HepG2 (cell line): Measurements from ENCODE around the gene GYS1. TPM values are rescaled to one million over a fixed set of nuclear protein-coding genes. Genes with fewer than 3 reads are reported as not detected.

Experiments
- GABPA ChIP-seq, 2 experiments: IDR thresholded peaks; 2 replicates each; pipeline ENCODE4 v1.6.1; 2011 to 2016; ENCODE audit warnings: low read depth in 2 of 2, low read length in 1 of 2, missing biosample characterization in 1 of 2, missing genetic modification characterization in 1 of 2
- HMGA1 ChIP-seq: sonication (generic); formaldehyde crosslinking; conservative IDR thresholded peaks from 2 replicates; pipeline ENCODE4 v1.4.0; 2020; ENCODE audit warnings: missing genetic modification reagents
- HNRNPUL1 ChIP-seq: fragments of 200-400 bp; formaldehyde crosslinking; IDR thresholded peaks from 2 replicates; pipeline ENCODE4 v1.6.1; 2017; ENCODE audit warnings: low read depth, mild to moderate bottlenecking, low read length, moderate library complexity
- NKX3-1 ChIP-seq: sonication (generic); formaldehyde crosslinking; IDR thresholded peaks from 2 replicates; pipeline ENCODE4 v1.5.0; 2020; ENCODE audit warnings: missing genetic modification reagents
- NR2F6 ChIP-seq, 2 experiments: IDR thresholded peaks; 2 replicates each; pipeline ENCODE4 v1.6.1; 2016; ENCODE audit warnings: antibody characterized with exemption in 1 of 2, mild to moderate bottlenecking in 1 of 2
- NRL ChIP-seq: sonication (generic); formaldehyde crosslinking; IDR thresholded peaks from 2 replicates; pipeline ENCODE4 v1.5.0; 2020; ENCODE audit warnings: missing genetic modification reagents, mild to moderate bottlenecking, moderate library complexity, borderline replicate concordance
- POLR2G ChIP-seq: fragments of 200-400 bp; formaldehyde crosslinking; IDR thresholded peaks from 2 replicates; pipeline ENCODE4 v1.6.1; 2018; ENCODE audit warnings: mild to moderate bottlenecking, low read depth, low read length, moderate library complexity
- RAD21 ChIP-seq: fragments of 450-650 bp; formaldehyde crosslinking; IDR thresholded peaks from 2 replicates; pipeline ENCODE4 v1.5.0; 2020; ENCODE audit warnings: mild to moderate bottlenecking
- SMARCC2 ChIP-seq: fragments of 450-650 bp; IDR thresholded peaks from 2 replicates; pipeline ENCODE4 v1.6.1; 2017; ENCODE audit warnings: antibody characterized with exemption, mild to moderate bottlenecking
- SOX6 ChIP-seq, 2 experiments: fragments of 450-650 bp in 1 of 2; sonication (generic) in 1 of 2; formaldehyde crosslinking in 1 of 2; IDR thresholded peaks; 2 replicates each; pipeline versions ENCODE4 v1.4.0 to v1.6.1; 2017 to 2020; ENCODE audit warnings: antibody characterized with exemption in 1 of 2, mild to moderate bottlenecking in 1 of 2, missing genetic modification reagents in 1 of 2
- TOPORS ChIP-seq: sonication (generic); formaldehyde crosslinking; IDR thresholded peaks from 2 replicates; pipeline ENCODE4 v1.8.0; 2023; ENCODE audit warnings: mild to moderate bottlenecking, missing genetic modification reagents
- ZBTB26 ChIP-seq: IDR thresholded peaks from 2 replicates; pipeline ENCODE4 v1.6.1; 2016; ENCODE audit warnings: missing compliant biosample characterization, missing genetic modification reagents, borderline replicate concordance
- ZNF274 ChIP-seq: sonication (generic); formaldehyde crosslinking; IDR thresholded peaks from 2 replicates; pipeline ENCODE4 v1.5.1; 2020; ENCODE audit warnings: mild to moderate bottlenecking, missing genetic modification reagents
- ZNF414 ChIP-seq: sonication (generic); formaldehyde crosslinking; IDR thresholded peaks from 2 replicates; pipeline ENCODE4 v1.5.0; 2020; ENCODE audit warnings: missing genetic modification reagents
- ZNF460 ChIP-seq: sonication (generic); formaldehyde crosslinking; IDR thresholded peaks from 2 replicates; pipeline ENCODE4 v1.5.1; 2020; ENCODE audit warnings: missing genetic modification reagents, mild to moderate bottlenecking, borderline replicate concordance
- ZNF713 ChIP-seq: sonication (generic); formaldehyde crosslinking; IDR thresholded peaks from 2 replicates; pipeline ENCODE4 v1.4.0; 2020; ENCODE audit warnings: mild to moderate bottlenecking, missing genetic modification reagents
- ZNF781 ChIP-seq: sonication (generic); formaldehyde crosslinking; IDR thresholded peaks from 2 replicates; pipeline ENCODE4 v1.5.1; 2020; ENCODE audit warnings: borderline replicate concordance, mild to moderate bottlenecking, missing genetic modification reagents; ENCODE audit errors: not compliant biosample characterization
- polyA plus RNA-seq, 8 experiments: library from polyadenylated mRNA; depleted of rRNA in 3 of 8; stranded (reverse) in 7 of 8; unstranded in 1 of 8; fragments of >200 nt; fragmentation: Illumina TruSeq in 4 of 8; extraction: Trizol in 4 of 8; gene quantifications; 2 replicates each; pipeline versions ENCODE4 v1.2.1 to v1.2.3, GENCODE V29; 2011 to 2016; ENCODE audit warnings: low read depth in 4 of 8, missing spikeins in 1 of 8, mixed read lengths in 1 of 8; ENCODE audit not compliant: insufficient read depth in 1 of 8
- total RNA-seq, 5 experiments: library from RNA; depleted of rRNA; stranded (reverse); fragments of >200 nt; fragmentation: Illumina TruSeq; extraction: Trizol; gene quantifications; 2 replicates each; pipeline ENCODE4 v1.2.3, GENCODE V29; 2016; ENCODE audit warnings: low read depth in 1 of 5
- TF ChIP-seq, protein P1 (sequence below): sonication (generic); formaldehyde crosslinking; IDR thresholded peaks from 2 replicates; pipeline ENCODE4 v1.5.0; 2020; ENCODE audit warnings: mild to moderate bottlenecking, missing genetic modification reagents, borderline replicate concordance
- TF ChIP-seq, protein P2 (sequence below): sonication (generic); formaldehyde crosslinking; IDR thresholded peaks from 2 replicates; pipeline ENCODE4 v1.9.0; 2021; ENCODE audit warnings: missing genetic modification reagents, borderline replicate concordance
- TF ChIP-seq, protein P3 (sequence below): sonication (generic); formaldehyde crosslinking; IDR thresholded peaks from 2 replicates; pipeline ENCODE4 v1.4.0; 2020; ENCODE audit warnings: mild to moderate bottlenecking, missing genetic modification reagents

The GYS1 gene
- total and polyA plus RNA-seq, 2 of the 13 experiments (the other 11 are each of a cell fraction or from before 2014, with no cell fraction given), result 18.4 to 42.1 TPM

DNA sequence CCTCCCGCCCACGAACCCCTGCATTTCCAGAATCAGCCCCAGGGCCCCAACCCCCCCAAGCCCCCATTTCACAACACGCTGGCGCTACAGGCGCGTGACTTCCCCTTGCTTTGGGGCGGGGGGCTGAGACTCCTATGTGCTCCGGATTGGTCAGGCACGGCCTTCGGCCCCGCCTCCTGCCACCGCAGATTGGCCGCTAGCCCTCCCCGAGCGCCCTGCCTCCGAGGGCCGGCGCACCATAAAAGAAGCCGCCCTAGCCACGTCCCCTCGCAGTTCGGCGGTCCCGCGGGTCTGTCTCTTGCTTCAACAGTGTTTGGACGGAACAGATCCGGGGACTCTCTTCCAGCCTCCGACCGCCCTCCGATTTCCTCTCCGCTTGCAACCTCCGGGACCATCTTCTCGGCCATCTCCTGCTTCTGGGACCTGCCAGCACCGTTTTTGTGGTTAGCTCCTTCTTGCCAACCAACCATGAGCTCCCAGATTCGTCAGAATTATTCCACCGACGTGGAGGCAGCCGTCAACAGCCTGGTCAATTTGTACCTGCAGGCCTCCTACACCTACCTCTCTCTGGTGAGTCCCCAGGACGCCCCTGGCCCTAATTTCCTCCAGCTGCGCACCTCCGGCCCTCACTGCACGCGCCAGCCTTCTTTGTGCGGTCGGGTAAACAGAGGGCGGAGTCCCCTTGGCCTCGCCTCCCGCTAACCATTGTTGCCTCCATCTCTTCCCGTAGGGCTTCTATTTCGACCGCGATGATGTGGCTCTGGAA, 27.9 kb downstream of the GYS1 start, which contains the start of gene FTL (continued):
- TF ChIP-seq NRL, result peak; percentile 50; the same call in 1 of the 2 replicates
- TF ChIP-seq NR2F6 (IDR thresholded peaks at IDR 0.05), result no peak
- peak; percentile 55; the same call in 1 of the 2 replicates for TF ChIP-seq NR2F6 (CRISPR knock-in tag; IDR thresholded peaks at IDR 0.05)
- TF ChIP-seq, protein P1, sequence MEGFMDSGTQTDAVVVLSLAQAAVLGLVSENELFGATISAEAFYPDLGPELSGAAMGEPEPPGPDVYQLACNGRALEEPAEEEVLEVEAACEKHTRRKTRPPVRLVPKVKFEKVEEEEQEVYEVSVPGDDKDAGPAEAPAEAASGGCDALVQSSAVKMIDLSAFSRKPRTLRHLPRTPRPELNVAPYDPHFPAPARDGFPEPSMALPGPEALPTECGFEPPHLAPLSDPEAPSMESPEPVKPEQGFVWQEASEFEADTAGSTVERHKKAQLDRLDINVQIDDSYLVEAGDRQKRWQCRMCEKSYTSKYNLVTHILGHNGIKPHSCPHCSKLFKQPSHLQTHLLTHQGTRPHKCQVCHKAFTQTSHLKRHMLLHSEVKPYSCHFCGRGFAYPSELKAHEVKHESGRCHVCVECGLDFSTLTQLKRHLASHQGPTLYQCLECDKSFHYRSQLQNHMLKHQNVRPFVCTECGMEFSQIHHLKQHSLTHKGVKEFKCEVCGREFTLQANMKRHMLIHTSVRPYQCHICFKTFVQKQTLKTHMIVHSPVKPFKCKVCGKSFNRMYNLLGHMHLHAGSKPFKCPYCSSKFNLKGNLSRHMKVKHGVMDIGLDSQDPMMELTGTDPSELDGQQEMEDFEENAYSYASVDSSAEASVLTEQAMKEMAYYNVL (CRISPR knock-in tag), result no peak
- no peak for TF ChIP-seq ZNF414
- no peak for TF ChIP-seq SOX6 (IDR thresholded peaks at IDR 0.05)
- peak; percentile 69 for TF ChIP-seq SOX6 (CRISPR knock-in tag; IDR thresholded peaks at IDR 0.05)
- TF ChIP-seq GABPA (IDR thresholded peaks at IDR 0.05; ENCODE audit: low read depth, low read length), result no peak
- peak; percentile 36; the same call in 1 of the 2 replicates for TF ChIP-seq GABPA (CRISPR knock-in tag; IDR thresholded peaks at IDR 0.05; ENCODE audit: low read depth)
- no peak; the same call in 1 of the 2 replicates for TF ChIP-seq TOPORS
- no peak for TF ChIP-seq HMGA1 (CRISPR knock-in tag)
- peak; percentile 80 for TF ChIP-seq ZNF781 (CRISPR knock-in tag)
- no peak for TF ChIP-seq SMARCC2
- TF ChIP-seq, protein P2, sequence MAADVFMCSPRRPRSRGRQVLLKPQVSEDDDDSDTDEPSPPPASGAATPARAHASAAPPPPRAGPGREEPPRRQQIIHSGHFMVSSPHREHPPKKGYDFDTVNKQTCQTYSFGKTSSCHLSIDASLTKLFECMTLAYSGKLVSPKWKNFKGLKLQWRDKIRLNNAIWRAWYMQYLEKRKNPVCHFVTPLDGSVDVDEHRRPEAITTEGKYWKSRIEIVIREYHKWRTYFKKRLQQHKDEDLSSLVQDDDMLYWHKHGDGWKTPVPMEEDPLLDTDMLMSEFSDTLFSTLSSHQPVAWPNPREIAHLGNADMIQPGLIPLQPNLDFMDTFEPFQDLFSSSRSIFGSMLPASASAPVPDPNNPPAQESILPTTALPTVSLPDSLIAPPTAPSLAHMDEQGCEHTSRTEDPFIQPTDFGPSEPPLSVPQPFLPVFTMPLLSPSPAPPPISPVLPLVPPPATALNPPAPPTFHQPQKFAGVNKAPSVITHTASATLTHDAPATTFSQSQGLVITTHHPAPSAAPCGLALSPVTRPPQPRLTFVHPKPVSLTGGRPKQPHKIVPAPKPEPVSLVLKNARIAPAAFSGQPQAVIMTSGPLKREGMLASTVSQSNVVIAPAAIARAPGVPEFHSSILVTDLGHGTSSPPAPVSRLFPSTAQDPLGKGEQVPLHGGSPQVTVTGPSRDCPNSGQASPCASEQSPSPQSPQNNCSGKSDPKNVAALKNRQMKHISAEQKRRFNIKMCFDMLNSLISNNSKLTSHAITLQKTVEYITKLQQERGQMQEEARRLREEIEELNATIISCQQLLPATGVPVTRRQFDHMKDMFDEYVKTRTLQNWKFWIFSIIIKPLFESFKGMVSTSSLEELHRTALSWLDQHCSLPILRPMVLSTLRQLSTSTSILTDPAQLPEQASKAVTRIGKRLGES, result peak; percentile 92; the same call in 1 of the 2 replicates
- TF ChIP-seq ZNF460 (CRISPR knock-in tag), result no peak
- TF ChIP-seq ZNF713 (CRISPR knock-in tag), result no peak
- TF ChIP-seq HNRNPUL1, result no peak
- peak; percentile 76; the same call in 1 of the 2 replicates for TF ChIP-seq ZNF274 (CRISPR knock-in tag)
- peak; percentile 75; the same call in 1 of the 2 replicates for TF ChIP-seq ZBTB26 (CRISPR knock-in tag)
- TF ChIP-seq, protein P3, sequence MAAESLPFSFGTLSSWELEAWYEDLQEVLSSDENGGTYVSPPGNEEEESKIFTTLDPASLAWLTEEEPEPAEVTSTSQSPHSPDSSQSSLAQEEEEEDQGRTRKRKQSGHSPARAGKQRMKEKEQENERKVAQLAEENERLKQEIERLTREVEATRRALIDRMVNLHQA (CRISPR knock-in tag), result no peak
- peak; percentile 99 for TF ChIP-seq POLR2G
- TF ChIP-seq RAD21 (CRISPR knock-in tag), result peak; percentile 69
- peak; percentile 98 for TF ChIP-seq NKX3-1 (CRISPR knock-in tag)
